H1 (cell line): ENCODE measurements around the gene GSTA1.

Experiments used
- POLR2A ChIP-seq, 2 experiments: IDR thresholded peaks; 1 replicate in 1 of 2; 2 replicates in 1 of 2; pipeline ENCODE4 v1.6.1; 2011; ENCODE audit warnings: low read depth in 2 of 2, low read length in 2 of 2, mild to moderate bottlenecking in 2 of 2; ENCODE audit errors: control extremely low read depth in 1 of 2
- TAF1 ChIP-seq: IDR thresholded peaks from 2 replicates; pipeline ENCODE4 v1.6.1; 2011; ENCODE audit warnings: mild to moderate bottlenecking, low read depth, low read length
- TF ChIP-seq, protein P1 (sequence below), 3 experiments: IDR thresholded peaks; 1 replicate in 2 of 3; 2 replicates in 1 of 3; pipeline versions ENCODE4 v1.5.1 to v1.6.1; 2011; ENCODE audit warnings: low read length in 3 of 3, mild to moderate bottlenecking in 3 of 3, inconsistent platforms in 2 of 3, low read depth in 1 of 3, moderate library complexity in 1 of 3; ENCODE audit not compliant: insufficient read depth in 1 of 3; ENCODE audit errors: control extremely low read depth in 1 of 3

- TF ChIP-seq, protein P1, sequence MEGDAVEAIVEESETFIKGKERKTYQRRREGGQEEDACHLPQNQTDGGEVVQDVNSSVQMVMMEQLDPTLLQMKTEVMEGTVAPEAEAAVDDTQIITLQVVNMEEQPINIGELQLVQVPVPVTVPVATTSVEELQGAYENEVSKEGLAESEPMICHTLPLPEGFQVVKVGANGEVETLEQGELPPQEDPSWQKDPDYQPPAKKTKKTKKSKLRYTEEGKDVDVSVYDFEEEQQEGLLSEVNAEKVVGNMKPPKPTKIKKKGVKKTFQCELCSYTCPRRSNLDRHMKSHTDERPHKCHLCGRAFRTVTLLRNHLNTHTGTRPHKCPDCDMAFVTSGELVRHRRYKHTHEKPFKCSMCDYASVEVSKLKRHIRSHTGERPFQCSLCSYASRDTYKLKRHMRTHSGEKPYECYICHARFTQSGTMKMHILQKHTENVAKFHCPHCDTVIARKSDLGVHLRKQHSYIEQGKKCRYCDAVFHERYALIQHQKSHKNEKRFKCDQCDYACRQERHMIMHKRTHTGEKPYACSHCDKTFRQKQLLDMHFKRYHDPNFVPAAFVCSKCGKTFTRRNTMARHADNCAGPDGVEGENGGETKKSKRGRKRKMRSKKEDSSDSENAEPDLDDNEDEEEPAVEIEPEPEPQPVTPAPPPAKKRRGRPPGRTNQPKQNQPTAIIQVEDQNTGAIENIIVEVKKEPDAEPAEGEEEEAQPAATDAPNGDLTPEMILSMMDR (IDR thresholded peaks at IDR 0.05; ENCODE audit: control extremely low read depth in 1 of 3, insufficient read depth in 1 of 3, low read depth in 1 of 3, low read length in 3 of 3) = no peak
- TF ChIP-seq POLR2A (IDR thresholded peaks at IDR 0.05; ENCODE audit: control extremely low read depth in 1 of 2, low read depth in 2 of 2, low read length in 2 of 2) = no peak
- no peak for TF ChIP-seq TAF1
Measured at GRCh38 chr6:52808660-52809059, 5.0 kb upstream of the GSTA1 start.
